Raji (cell line): ENCODE data around the gene DNPH1.

Experiments used
- POLR2A ChIP-seq: IDR thresholded peaks from 2 replicates; pipeline ENCODE4 v1.6.1; 2011; ENCODE audit warnings: low read depth, low read length, control low read depth; ENCODE audit not compliant: insufficient read depth

Gene DNPH1

GRCh38 chr6:43211955-43212354 is 17.3 kb downstream of the DNPH1 start:
- TF ChIP-seq POLR2A = no peak

GRCh38 chr6:43207286-43207685 is 22.0 kb downstream of the DNPH1 start:
- TF ChIP-seq POLR2A = no peak

GRCh38 chr6:43205849-43206248 is 23.4 kb downstream of the DNPH1 start:
- no peak for TF ChIP-seq POLR2A

- TF ChIP-seq POLR2A = no peak
These were observed 24.8 kb downstream of the DNPH1 start for GRCh38 chr6:43204271-43205105.

- no peak for TF ChIP-seq POLR2A
These were observed 25.6 kb downstream of the DNPH1 start for GRCh38 chr6:43203718-43204095.

GRCh38 chr6:43203029-43203717 is 26.1 kb downstream of the DNPH1 start:
- no peak for TF ChIP-seq POLR2A

GRCh38 chr6:43202451-43202850 is 26.8 kb downstream of the DNPH1 start:
- no peak for TF ChIP-seq POLR2A

GRCh38 chr6:43200541-43200940 is 28.7 kb downstream of the DNPH1 start:
- no peak for TF ChIP-seq POLR2A

GRCh38 chr6:43199912-43200311 is 29.4 kb downstream of the DNPH1 start:
- no peak for TF ChIP-seq POLR2A

GRCh38 chr6:43196337-43196736 is 32.9 kb downstream of the DNPH1 start:
- no peak for TF ChIP-seq POLR2A

GRCh38 chr6:43193929-43194328 is 35.4 kb downstream of the DNPH1 start:
- no peak for TF ChIP-seq POLR2A

- TF ChIP-seq POLR2A = no peak
These were observed 36.4 kb downstream of the DNPH1 start for GRCh38 chr6:43192911-43193310.

- TF ChIP-seq POLR2A = no peak
These were observed 39.4 kb downstream of the DNPH1 start for GRCh38 chr6:43189776-43190304.

GRCh38 chr6:43188426-43188825 is 40.9 kb downstream of the DNPH1 start:
- TF ChIP-seq POLR2A = no peak

GRCh38 chr6:43187821-43188220 is 41.5 kb downstream of the DNPH1 start:
- TF ChIP-seq POLR2A = no peak

GRCh38 chr6:43186706-43187105 is 42.6 kb downstream of the DNPH1 start:
- TF ChIP-seq POLR2A = no peak
